Cardiac septum (tissue), 1 donor: Measurements from ENCODE around the gene B2M. TPM values are rescaled to one million over a fixed set of nuclear protein-coding genes. Genes with fewer than 3 reads are reported as not detected.
"Not testable (repeated sequence)": the region's sequence is repeated elsewhere in the genome, so short reads cannot be mapped to it uniquely, and the experiment has no call there.

Source experiments
- DNase-seq: peaks from one replicate; pipeline ENCODE4 v3.0.0-alpha.2; 2020; ENCODE audit warnings: low spot score
- intact Hi-C: fragments of 100-400 bp; cut with DNase I; formaldehyde crosslinking; loops from one replicate; pipeline ENCODE4 v1.14.0; 2022
- total RNA-seq: library from RNA; stranded (reverse); fragmentation: NEBNext Ultra II Directional; extraction: Animal tissue kit (Norgen Biotek cat#: 25700); gene quantifications from one replicate; pipeline ENCODE4 v1.2.1, GENCODE V29; 2021
- donor health status: DM: no; HTN: no; CAD: no.

The B2M gene
- total RNA-seq, 1 donor from 2014 or later: 904 TPM

DNA sequence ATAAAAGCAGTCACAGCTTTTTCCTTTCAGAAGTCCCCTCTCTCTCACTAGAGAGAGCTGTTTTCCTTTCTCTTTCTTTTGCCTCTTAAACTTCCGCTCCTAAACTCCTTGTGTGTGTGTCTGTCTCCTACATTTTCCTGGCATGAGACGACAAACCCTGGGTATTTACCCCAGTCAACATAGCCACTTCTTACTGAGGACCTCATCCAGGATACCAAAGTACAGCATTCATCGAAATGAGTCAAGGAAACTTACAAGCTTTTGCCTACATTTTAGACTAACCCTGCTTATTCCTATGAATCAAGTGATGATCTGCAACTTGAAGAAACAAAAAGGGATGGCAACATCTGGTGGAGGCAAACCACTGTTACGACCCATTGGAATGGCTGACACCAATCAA, 16.9 kb upstream of the B2M start:
- no peak for DNase-seq
- intact Hi-C loops: no loop called here

- intact Hi-C loops: no loop called here
- no peak for DNase-seq
Observed at GRCh38 chr15:44695294-44695693, 16.0 kb upstream of the B2M start.

DNA sequence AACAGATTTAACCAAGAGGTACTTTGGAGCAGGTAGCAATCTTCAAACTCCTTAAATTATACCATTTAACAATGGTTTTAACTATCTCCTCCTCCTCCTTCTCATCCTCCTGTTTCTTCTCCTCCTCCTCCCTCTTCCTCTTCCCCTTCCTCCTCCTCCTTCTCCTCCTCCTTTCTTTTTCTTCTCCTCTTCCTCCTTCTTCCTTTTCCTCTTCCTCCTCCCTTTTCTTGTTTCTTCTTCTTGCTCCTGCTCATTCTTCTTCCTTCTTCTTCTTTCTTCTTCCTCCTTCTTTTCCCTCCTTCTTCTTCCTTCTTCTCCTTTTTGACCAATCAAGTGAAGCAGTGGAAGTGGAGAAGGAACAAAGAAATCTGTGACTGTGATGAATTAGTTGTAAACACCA, 14.3 kb upstream of the B2M start:
- DNase-seq: no peak
- intact Hi-C loops: no loop called here

DNA sequence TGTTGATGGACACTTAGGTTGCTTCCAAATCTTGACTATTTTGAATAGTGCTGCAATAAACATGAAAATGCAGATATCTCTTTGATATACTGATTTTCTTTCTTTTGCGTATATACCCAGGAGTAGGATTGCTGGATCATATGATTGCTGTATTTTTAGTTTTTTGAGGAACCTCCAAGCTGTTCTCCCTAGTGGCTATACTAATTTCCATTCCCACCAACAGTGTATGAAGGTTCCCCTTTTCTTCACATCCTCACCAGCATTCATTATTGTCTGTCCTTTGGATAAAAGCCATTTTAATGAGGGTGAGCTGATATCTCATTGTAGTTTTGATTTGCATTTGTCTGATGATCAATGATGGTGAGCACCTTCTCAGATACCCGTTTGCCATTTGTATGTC, 12.7 kb upstream of the B2M start:
- intact Hi-C loops: no loop called here
- DNase-seq: no peak

GRCh38 chr15:44700676-44701075, 10.6 kb upstream of the B2M start:
- intact Hi-C loops, DNase-seq: not testable (repeated sequence)

DNA sequence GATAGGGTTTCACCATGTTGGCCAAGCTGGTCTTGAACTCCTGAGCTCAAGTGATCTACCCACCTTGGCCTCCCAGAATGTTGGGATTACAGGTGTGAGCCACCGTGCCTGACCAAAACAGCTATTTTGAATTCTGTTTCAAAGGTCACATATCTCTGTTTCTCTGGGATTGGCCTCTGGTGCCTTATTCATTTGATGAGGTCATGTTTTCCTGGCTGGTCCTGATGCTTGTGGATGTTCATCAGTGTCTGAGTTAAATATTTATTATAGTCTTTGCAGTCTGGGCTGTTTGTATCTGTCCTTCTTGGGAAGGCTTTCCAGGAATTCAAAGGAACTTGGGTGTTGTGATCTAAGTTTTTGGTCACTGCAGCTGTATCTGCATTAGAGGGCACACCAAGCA, 5.3 kb upstream of the B2M start:
- DNase-seq: no peak
- intact Hi-C loops: no loop called here

DNA sequence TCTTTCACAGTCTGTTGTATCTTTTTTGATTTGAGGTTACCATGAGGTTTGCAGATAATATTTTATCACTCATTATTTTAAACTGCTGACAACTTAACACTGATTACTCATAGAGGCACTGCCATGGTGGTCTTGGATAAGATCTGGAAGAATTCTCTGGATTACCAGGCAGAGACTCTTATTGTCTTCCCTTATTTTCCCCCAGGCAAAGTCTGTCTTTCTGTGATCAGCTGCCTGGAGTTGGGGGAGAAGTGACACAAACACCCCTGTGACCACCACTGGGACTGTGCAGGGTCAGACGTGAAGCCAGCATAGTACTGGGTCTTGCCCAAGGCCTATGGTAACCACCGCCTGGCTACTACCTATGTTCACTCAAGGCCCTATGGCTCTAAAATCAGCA, 4.9 kb upstream of the B2M start:
- no peak for DNase-seq
- intact Hi-C loops: no loop called here

- no peak for DNase-seq
- intact Hi-C loops: no loop called here
Observed at GRCh38 chr15:44706946-44707636, 4.2 kb upstream of the B2M start.

GRCh38 chr15:44710236-44711095, 851 bp upstream of the B2M start:
- peak; percentile 83 for DNase-seq
- intact Hi-C loops: loop anchor here (1.0 kb wide), 2 partner anchors 18 to 47 kb away; partner anchors contain the start of gene SPG11

DNA sequence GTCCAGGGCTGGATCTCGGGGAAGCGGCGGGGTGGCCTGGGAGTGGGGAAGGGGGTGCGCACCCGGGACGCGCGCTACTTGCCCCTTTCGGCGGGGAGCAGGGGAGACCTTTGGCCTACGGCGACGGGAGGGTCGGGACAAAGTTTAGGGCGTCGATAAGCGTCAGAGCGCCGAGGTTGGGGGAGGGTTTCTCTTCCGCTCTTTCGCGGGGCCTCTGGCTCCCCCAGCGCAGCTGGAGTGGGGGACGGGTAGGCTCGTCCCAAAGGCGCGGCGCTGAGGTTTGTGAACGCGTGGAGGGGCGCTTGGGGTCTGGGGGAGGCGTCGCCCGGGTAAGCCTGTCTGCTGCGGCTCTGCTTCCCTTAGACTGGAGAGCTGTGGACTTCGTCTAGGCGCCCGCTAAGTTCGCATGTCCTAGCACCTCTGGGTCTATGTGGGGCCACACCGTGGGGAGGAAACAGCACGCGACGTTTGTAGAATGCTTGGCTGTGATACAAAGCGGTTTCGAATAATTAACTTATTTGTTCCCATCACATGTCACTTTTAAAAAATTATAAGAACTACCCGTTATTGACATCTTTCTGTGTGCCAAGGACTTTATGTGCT, 527 bp downstream of the B2M start:
- intact Hi-C loops: loop anchor here (1.0 kb wide), 2 partner anchors 16 to 49 kb away; partner anchors contain the start of gene SPG11
- peak; percentile 80 for DNase-seq

GRCh38 chr15:44712346-44713005, 1.2 kb downstream of the B2M start:
- peak; percentile 86 for DNase-seq
- intact Hi-C loops: no loop called here

- intact Hi-C loops: no loop called here
- no peak for DNase-seq
Observed at GRCh38 chr15:44713006-44713966, 2.0 kb downstream of the B2M start.

- intact Hi-C loops: no loop called here
- DNase-seq: no peak
Observed at GRCh38 chr15:44715142-44715796, 4.0 kb downstream of the B2M start.

DNA sequence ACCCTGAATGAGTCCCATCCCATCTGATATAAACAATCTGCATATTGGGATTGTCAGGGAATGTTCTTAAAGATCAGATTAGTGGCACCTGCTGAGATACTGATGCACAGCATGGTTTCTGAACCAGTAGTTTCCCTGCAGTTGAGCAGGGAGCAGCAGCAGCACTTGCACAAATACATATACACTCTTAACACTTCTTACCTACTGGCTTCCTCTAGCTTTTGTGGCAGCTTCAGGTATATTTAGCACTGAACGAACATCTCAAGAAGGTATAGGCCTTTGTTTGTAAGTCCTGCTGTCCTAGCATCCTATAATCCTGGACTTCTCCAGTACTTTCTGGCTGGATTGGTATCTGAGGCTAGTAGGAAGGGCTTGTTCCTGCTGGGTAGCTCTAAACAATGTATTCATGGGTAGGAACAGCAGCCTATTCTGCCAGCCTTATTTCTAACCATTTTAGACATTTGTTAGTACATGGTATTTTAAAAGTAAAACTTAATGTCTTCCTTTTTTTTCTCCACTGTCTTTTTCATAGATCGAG, 4.5 kb downstream of the B2M start:
- DNase-seq: no peak
- intact Hi-C loops: no loop called here

DNA sequence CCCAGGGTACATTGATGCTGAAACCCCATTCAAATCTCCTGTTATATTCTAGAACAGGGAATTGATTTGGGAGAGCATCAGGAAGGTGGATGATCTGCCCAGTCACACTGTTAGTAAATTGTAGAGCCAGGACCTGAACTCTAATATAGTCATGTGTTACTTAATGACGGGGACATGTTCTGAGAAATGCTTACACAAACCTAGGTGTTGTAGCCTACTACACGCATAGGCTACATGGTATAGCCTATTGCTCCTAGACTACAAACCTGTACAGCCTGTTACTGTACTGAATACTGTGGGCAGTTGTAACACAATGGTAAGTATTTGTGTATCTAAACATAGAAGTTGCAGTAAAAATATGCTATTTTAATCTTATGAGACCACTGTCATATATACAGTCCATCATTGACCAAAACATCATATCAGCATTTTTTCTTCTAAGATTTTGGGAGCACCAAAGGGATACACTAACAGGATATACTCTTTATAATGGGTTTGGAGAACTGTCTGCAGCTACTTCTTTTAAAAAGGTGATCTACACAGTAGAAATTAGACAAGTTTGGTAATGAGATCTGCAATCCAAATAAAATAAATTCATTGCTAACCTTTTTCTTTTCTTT, 5.8 kb downstream of the B2M start:
- intact Hi-C loops: no loop called here

GRCh38 chr15:44718180-44718926, 7.0 kb downstream of the B2M start:
- DNase-seq: no peak
- intact Hi-C loops: no loop called here

More for the DNA sequence above, 5.8 kb downstream of the B2M start:
- no peak for DNase-seq

GRCh38 chr15:44718927-44719292, 7.6 kb downstream of the B2M start:
- no peak for DNase-seq
- intact Hi-C loops: no loop called here
